ENCODE results near the gene DAPK1.

GRCh38 chr9:87549791-87550190 is 52.1 kb downstream of the DAPK1 start:
- TF ChIP-seq, protein P1, sequence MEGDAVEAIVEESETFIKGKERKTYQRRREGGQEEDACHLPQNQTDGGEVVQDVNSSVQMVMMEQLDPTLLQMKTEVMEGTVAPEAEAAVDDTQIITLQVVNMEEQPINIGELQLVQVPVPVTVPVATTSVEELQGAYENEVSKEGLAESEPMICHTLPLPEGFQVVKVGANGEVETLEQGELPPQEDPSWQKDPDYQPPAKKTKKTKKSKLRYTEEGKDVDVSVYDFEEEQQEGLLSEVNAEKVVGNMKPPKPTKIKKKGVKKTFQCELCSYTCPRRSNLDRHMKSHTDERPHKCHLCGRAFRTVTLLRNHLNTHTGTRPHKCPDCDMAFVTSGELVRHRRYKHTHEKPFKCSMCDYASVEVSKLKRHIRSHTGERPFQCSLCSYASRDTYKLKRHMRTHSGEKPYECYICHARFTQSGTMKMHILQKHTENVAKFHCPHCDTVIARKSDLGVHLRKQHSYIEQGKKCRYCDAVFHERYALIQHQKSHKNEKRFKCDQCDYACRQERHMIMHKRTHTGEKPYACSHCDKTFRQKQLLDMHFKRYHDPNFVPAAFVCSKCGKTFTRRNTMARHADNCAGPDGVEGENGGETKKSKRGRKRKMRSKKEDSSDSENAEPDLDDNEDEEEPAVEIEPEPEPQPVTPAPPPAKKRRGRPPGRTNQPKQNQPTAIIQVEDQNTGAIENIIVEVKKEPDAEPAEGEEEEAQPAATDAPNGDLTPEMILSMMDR (IDR thresholded peaks at IDR 0.05): no peak
- no peak for TF ChIP-seq EZH2 (IDR thresholded peaks at IDR 0.05)
- TF ChIP-seq EZH2phosphoT487 (IDR thresholded peaks at IDR 0.05): no peak

All from neural progenitor cell (in vitro differentiated cells).